DMS153 treated with DMSO at 0.1 percent for 48 hours (cell line): ENCODE results near the gene EPRS1.
"Not testable (repeated sequence)": the region's sequence is repeated elsewhere in the genome, so short reads cannot be mapped to it uniquely, and the experiment has no call there.

Source experiments
- DNase-seq: peaks from one replicate; lab custom pipeline; 2025; ENCODE audit not compliant: unreplicated experiment; lab: John Stamatoyannopoulos, UW

EPRS1 gene

DNA sequence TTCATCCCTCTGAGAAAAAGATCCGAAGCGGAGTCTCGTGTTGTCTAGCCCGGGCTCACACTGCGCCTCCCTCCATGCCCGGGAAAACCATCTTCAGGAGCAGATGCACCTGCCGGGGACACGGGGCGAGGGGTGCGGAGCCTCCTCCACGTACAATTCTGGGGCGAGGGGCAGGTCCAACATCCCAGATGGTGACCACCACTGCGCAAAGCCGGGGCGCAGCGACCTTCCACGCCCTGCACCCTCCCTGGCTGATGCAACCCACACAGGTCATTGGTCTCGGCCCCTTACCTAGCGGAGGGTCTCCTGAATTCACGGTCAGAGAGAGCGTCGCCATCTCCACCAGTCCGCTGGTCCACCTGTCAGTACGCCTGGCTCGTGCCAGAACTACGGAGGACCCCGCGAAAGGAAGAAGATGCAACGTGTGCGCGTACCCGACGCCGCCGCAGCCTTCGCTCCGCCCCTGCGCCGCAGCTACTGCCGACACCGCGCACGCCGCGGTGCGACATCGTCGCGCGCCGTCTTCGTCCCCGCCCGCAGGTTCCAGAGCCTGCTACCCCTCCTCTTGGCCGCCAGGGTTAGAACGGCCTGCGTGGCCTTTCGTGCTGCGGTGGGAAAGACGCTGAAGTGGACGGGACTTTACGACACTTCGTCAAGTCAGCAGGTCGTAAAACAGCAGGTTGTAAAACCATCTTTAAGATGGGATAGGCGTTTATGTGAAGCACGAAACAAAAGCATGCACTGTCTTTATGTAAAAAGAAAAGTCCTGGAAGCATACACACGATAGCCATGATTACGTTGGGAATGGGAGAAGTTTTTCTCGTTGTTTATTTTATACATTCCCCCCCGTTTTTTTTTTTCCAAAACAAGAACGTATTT lies at the start of gene EPRS1:
EPRS1 (minus strand) TSS at position 454 of the 879 bp plus-strand sequence; CDS start at position 337, 117 bp downstream.
- peak; percentile 98 for DNase-seq

DNA sequence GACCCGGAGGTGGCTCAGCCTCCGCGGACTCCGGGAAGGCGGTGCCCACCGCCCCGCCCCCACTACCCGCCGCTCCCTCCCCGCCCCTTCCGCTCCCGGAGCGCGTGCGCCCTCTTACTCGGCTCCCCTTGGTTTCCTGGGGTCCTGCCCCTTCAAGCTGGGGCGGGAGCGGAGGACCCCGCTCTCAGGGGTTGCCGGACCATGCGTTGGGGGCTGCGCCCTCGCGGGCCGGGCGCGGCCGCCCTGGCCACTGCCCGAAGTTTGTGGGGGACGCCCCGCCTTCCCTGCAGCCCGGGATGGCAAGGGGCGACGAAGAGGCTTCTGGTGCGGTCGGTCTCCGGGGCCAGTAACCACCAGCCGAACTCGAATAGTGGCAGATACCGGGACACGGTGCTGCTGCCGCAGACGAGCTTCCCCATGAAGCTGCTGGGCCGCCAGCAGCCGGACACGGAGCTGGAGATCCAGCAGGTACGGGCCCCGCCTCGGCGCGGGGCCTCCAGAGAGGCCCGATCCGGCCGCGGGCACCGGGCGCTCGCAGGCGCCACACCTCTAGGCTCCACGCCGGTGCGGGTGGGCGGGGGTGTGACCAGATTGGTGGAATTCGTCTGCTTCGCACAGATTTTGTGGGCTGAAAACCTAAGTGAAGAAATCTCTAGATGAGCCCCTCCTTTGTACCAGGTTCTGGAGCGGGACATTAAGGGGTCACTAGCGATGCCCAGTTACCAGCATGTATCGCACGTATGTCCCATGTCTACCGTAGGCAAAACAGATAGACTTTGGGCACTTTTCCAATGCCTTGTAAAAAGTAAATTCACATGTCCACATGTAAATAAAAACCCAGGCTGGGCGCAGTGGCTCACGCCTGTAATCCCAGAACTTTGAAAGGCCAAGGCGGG lies 48.0 kb upstream of the EPRS1 start, which contains the start of gene IARS2:
IARS2 (plus strand) TSS at position 117 of the 896 bp plus-strand sequence; CDS start at position 202, 85 bp downstream.
- peak; percentile 93 for DNase-seq

DNA sequence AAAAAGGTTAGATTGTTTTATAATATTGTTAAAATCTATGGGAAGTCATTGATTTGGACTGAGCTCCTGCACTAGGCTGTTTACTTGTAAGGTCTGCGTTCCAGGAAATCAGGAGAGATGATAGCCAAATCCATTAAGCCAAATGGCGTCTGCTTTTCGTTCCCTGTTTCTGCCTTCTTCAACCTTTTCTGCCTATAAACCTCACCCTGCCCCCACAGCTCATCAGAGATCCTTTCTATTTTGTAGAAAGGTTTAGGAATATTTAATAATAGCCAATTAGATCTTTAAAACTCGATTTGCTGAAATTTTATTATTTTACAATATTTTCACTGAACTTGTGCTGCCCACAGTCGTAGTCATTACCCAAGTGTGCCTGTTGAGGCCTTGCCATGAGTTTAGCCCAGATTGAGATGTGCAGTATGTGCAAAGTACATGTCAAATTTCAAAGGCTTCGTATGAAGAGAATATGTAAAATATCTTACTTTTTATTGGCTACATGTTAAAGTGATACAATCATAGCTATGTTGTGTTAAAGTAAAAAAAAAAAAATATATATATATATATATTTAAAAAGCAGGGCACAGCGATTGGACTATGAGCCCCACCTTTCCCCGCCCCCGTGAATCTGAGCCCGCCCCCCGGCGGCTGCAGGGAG lies 47.2 kb upstream of the EPRS1 start:
- peak; percentile 45 for DNase-seq

DNA sequence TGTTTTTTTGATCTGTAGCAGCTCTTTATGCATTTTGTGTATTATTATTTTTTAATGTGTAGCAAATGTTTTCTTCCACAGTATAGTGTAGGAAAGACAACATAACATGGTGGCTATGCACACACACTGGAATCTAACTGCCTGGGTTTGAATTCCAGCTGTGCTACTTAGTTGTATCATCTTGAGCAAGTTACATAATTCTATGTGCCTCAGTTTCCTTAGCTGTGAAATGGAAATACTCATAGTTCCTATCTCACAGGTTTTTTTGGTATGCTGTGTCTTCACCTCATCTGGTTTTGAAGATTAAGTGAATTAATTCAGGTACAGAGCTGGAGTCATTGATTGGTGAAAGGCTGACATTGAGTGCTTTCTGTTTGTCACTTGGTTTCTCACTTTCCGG lies 46.4 kb upstream of the EPRS1 start:
- no peak for DNase-seq

DNA sequence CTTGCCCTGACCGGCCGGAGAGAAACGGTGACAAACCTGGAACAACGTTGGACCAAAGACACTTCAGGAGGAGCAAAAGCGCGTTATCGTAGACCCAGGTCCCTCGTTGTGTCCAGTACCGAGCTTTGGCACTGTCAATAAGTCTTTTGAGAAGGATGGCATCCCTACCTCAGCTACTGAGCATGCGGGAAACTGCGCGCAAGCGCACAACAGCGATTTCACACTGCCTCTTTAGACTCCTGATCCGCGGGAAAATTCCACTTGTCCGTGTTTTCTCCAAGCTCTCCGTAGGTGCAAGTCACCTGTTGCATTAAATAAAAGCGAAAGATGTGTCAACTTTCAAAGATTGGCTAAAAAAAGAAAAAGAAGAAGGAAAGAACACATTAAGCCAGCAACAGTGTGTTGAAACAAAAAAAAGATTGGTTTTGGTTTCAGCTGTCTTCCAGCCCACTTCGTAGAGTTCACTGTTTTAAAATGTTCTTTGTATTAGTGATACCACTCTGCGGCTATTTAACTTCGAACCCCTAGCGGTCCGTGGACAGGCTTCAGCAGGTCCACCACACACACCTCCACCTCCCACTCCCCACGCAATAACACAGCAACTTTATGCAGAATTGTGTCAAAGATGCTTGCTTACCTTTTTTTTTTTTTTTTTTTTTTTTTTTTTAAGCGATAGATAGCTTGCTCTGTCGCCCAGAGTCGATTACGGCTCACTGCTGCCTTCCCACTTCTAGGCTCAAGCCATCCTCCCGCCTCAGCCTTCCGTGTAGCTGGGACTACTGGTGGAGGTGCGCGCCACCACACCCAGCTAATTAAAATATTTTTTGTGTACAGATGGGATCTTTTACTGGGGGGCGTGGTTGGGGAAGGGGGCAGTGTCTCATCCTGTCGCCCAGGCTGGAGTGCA lies 43.6 kb upstream of the EPRS1 start, which contains the start of gene BPNT1:
BPNT1 (minus strand) TSS at position 139 of the 907 bp plus-strand sequence. CDS start 9,942 bp downstream, outside the sequence.
- DNase-seq: peak; percentile 99

DNA sequence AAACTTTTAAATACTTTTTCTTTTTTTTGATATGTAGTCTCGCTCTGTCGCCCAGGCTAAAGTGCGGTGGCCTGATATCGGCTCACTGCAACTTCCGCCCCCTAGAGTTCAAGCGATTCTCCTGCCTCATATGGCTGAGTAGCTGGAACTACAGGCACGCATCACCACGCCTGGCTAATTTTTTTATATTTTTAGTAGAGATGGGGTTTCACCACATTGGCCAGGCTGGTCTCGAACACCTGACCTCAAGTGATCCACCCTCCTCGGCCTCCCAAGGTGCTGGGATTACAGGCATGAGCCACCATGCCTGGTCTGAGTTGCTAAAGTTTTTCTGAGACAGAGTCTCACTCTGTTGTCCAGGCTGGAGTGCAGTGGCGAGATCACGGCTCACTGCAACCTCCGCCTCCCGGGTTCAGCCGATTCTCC lies 40.0 kb upstream of the EPRS1 start:
- DNase-seq: not testable (repeated sequence)

DNA sequence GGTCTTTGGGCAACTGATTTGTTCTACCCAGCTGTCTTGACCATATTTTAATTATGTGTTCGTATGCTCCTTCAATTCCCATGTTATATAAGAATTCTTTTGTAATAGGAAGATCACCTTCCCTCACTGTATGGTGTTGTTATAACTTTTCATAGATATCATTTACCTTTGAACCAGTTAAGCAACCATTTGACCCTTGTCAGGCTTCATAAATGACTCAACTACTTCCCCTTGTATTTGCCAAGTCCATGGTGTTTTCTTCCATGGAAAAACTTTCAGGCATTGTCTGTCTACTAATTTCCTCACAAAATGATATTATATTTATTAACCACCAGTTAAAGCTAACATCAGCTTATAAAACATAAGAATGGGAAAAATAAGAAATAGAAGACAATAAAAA lies 38.2 kb upstream of the EPRS1 start:
- no peak for DNase-seq

DNA sequence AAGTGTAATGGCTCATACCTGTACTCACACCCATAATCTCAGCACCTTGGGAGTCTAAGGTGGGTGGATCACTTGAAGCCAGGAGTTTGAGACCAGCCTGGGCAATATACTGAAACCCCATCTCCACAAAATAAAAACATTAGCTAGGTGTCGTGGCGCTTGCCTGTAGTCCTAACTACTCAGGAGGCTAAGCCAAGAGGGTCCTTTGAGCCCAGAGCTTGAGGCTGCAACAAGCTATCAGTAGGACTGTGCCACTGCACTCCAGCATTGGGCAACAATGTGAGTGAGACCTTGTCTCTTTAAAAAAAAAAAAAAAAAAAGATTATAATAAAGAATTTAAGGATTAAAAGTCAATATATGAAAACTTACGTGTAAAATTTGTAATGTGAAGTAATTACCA lies 31.6 kb upstream of the EPRS1 start:
- DNase-seq: no peak

DNA sequence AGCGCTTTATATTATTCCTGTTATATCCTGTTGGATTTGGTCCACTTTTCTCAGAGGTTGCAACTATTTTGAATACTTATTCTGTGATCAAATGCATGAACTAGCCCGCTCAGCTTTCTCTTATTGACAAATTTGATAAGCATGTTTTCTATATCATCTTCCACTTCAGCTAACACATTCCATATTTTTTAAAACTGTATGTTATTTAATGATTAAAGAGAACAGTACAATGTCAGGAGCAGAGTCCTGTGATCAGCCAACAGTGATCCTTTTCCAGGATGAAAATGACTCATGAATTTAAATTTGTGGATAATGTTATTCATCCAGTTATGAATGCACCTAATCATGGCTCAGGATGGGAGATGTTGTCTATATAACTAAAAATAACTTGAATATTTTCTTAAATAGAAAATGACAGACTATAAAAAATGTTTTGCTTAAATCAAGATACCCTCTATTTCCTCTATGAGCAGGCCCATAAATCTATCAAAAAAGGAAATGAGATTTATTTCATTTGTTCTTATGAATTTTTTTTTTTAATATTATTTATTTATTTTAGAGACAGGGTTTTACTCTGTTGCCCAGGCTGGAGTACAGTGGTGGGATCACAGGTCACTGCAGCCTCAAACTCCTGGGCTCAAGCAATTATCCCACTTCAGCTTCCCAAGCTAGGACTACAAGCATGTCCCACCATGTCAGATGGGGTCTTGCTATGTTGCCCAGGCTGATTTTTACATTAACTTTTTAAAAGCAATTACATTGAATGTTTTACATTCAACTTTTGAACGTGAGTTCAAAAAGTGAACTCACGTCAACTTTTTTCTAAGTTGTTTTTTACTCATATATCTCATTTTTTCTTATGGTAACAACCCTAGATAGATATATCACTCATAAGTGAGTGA lies 30.8 kb upstream of the EPRS1 start:
- DNase-seq: no peak

DNA sequence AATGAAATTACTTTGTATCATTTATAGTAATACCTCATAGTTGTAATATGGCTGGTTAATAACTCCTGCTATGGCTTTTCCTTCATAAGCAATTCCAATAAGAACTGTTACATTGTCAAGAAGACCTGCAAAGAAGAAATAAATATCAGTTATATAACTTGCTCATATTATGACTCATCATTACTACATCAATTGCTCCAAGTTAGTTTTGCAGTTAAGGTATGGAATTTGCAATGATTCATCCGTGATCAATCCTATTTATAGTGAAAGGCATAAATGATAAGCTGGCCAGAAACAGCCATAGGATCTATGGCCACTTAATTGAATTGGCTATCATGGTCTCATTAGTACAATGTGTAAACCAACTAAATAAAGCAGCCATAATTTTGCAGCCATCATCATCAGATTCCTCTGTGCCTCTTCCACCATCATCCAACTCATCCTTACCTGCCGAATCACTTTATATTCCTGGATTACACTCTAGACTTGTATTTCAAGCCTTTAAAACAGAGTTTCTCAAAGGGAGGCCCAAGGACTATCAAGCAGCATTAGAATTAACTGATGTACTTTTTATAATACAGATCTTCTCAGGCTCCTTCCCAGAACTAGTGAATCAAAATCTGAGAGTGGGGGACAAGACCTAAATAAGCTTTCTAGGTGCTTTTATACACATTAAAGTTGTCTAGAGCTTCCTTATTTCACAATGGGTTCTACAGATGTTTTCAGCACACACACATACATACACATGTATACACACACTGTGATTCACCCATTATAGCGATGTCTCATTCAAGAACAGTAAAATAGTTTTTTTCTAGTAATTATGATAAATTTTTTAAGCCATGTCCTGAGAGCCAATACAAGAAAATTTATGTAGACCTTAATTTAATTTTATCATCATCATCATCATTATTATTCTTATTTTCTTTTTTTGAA lies 21.2 kb upstream of the EPRS1 start:
- DNase-seq: no peak

DNA sequence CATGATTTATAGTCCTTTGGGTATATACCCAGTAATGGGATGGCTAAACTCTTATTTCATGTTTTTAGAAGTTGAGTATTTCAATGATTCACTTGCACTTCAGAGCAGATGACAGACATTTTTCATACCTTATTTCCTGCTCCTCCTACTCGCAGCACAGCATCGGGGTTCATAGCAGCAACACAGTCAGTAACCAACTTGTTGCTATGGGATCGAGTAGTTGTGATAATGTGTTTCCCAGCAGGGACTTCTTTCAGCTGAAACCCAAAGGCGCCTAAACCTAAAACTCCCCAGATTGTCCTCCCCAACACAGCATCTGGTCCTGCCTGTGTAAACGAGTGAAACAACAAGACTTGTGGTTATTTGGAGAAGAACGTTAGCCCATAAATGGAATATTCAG lies 16.3 kb upstream of the EPRS1 start:
- no peak for DNase-seq

DNA sequence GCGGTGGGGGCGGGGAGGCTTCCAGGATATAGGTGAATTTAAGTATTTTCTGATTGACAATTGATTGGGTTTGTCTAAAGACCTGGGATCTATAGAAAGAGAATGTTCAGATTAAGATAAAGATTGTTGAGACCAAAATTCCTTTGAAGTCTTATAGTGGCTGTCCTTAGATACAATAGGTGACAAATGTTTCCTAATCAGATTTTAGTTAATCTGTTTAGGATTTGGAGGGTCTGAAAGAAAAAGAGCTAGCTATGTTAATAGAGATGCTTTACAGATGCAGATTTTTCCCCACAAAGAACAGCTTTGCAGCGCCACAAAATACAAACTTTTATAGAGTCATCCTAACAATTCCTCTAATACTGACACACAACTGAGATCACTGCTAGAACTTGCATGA lies 14.6 kb upstream of the EPRS1 start:
- DNase-seq: no peak

DNA sequence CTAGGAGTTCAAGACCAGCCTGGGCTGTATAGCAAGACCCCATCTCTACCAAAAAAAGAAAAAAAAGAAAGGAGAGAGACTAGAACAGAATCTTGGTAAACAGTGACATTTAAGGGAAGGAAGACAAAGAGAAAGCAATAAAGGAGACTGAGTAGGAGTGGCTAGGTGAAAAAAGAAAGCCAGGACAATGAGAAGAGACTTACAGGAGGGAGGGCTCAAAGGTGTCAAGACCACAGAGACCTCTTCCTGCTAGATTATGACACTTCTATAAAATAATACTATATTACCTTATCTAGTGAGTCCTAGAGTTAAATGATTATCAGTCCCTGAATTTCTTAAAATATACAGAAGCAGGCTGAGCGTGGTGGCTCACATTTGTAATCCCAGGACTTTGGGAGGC lies 10.1 kb upstream of the EPRS1 start:
- DNase-seq: no peak

DNA sequence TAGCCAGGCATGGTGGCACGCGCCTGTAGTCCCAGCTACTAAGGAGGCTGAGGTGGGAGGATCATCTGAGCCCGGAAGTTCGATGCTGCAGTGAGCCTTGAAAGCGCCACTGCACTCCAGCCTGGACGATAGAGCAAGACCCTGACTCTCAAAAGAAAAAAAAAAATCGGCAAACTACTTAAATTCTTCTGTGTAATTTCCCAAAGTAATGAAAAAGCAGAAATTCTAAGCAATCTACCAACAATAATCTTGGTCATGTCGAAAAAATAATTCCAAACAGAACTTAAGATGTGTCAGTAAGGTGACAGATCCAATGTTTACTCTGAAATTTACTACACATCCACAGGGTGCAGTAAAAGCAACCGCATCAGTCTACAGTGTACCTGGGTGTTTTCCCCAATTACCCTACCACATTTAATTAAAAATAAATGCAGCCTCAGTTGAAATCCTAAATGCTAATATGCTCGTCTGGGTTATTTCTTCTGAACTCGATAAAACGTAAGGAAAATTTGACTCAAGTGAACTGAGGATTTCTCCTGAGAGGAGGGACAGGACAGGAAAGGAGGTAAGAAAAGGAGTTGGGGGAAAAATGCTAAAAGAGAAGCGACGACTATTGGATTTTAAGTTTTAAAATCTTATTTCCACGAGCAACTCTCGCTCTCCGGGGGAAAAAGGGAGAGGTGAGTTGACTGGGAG lies 801 bp downstream of the EPRS1 start:
- no peak for DNase-seq

DNA sequence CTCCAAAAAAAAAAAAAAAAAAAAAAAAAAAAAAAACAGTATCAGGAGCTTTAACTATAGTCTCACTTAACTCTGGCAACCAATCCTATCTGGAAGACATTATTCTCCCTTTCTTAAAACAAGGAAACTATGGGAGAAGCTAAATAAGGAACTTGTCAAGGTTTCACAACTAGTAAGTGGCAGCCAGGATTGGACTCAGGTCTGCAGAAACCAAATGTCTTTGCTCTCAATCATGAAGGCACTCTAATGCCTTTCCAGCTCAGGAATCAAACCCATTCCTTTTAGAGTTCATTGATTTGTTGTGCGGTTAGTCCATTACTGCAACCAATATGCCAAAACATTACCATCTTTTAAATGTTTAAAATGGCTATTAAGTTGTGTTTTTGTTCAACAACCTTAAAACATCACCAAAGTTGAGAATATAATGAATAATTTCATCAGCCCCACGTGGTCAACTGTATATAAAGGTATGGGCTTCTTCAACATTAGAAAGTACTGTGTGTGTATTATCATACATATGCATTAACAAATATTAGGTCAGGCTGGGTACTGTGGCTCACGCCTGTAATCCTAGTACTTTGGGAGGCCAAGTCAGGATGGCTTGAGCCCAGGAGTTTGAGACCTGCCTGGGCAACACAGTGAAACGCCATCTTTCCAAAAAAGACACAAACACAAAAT lies 1.5 kb downstream of the EPRS1 start:
- no peak for DNase-seq

DNA sequence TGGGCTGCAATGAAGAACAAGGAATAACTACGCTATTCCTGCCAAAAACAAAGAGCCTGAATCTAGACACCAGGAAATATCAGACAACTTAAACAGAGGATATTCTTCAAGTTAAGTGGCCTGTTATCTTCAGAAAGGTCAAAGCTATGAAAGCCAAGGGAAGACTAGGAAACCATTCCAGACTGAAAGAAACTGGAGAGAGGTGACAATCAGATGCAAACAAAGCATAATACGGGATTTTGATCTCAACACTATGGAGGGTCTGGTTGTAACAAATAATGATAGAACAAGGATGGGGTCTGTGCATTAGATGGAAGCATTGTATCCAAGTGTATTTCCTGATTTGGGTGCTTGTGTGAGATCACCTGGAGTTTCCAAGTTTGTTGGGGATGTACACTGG lies 2.7 kb downstream of the EPRS1 start:
- no peak for DNase-seq
